HEK293 (cell line): ENCODE results near the gene AKAP9.

Source experiments
- CTCF ChIP-seq: fragments of 450-650 bp; formaldehyde crosslinking; IDR thresholded peaks from 2 replicates; pipeline ENCODE4 v1.5.1; 2016; ENCODE audit warnings: missing biosample characterization, missing genetic modification characterization
- HOXD13 ChIP-seq: sonication (generic); formaldehyde crosslinking; IDR thresholded peaks from 2 replicates; pipeline ENCODE4 v1.8.0; 2022; ENCODE audit warnings: missing genetic modification reagents, borderline replicate concordance
- PRDM10 ChIP-seq: fragments of 450-650 bp; formaldehyde crosslinking; IDR thresholded peaks from 2 replicates; pipeline ENCODE4 v1.5.1; 2016; ENCODE audit warnings: missing biosample characterization, missing genetic modification characterization
- RBAK ChIP-seq: fragments of 450-650 bp; formaldehyde crosslinking; IDR thresholded peaks from 2 replicates; pipeline ENCODE4 v1.5.1; 2016; ENCODE audit warnings: missing biosample characterization, missing genetic modification characterization
- REPIN1 ChIP-seq: fragments of 450-650 bp; formaldehyde crosslinking; IDR thresholded peaks from 2 replicates; pipeline ENCODE4 v1.5.1; 2017; ENCODE audit warnings: missing biosample characterization, missing genetic modification characterization, low read depth
- YY1 ChIP-seq: fragments of 450-650 bp; formaldehyde crosslinking; IDR thresholded peaks from 2 replicates; pipeline ENCODE4 v1.5.1; 2018; ENCODE audit warnings: missing biosample characterization, missing genetic modification characterization
- ZNF140 ChIP-seq: fragments of 450-650 bp; formaldehyde crosslinking; IDR thresholded peaks from 2 replicates; pipeline ENCODE4 v1.5.1; 2016; ENCODE audit warnings: missing biosample characterization, missing genetic modification characterization
- ZNF274 ChIP-seq, 2 experiments: fragments of 200-500 bp in 1 of 2; fragments of 450-650 bp in 1 of 2; sonication (Bioruptor generic) in 1 of 2; formaldehyde crosslinking in 1 of 2; IDR thresholded peaks; 2 replicates each; pipeline versions ENCODE4 v1.5.1 to v1.6.1; 2014 to 2016; ENCODE audit warnings: borderline replicate concordance in 1 of 2, inconsistent platforms in 1 of 2, low read length in 1 of 2, missing biosample characterization in 1 of 2, missing genetic modification characterization in 1 of 2
- ZNF292 ChIP-seq: fragments of 450-650 bp; formaldehyde crosslinking; IDR thresholded peaks from 2 replicates; pipeline ENCODE4 v1.5.1; 2016; ENCODE audit warnings: low read depth, missing biosample characterization, missing genetic modification characterization, borderline replicate concordance
- ZNF416 ChIP-seq: fragments of 450-650 bp; formaldehyde crosslinking; IDR thresholded peaks from 2 replicates; pipeline ENCODE4 v1.5.1; 2016; ENCODE audit warnings: missing biosample characterization, missing genetic modification characterization
- ZSCAN23 ChIP-seq: fragments of 450-650 bp; formaldehyde crosslinking; IDR thresholded peaks from 2 replicates; pipeline ENCODE4 v1.5.1; 2016; ENCODE audit warnings: missing biosample characterization, missing genetic modification characterization

- TF ChIP-seq CTCF (tag by site-specific recombination) (no peak), ZNF274 (IDR thresholded peaks at IDR 0.05; ENCODE audit: low read length) (no peak), ZNF274 (tag by site-specific recombination; IDR thresholded peaks at IDR 0.05; ENCODE audit: borderline replicate concordance) (no peak), ZSCAN23 (tag by site-specific recombination) (no peak), YY1 (no peak), RBAK (no peak), HOXD13 (CRISPR knock-in tag) (no peak), REPIN1 (no peak), PRDM10 (tag by site-specific recombination) (no peak), ZNF292 (tag by site-specific recombination) (no peak), ZNF416 (tag by site-specific recombination) (no peak), ZNF140 (tag by site-specific recombination) (no peak)
These were observed 69.6 kb downstream of the AKAP9 start for GRCh38 chr7:92010215-92010614.
